SK-N-SH (cell line): ENCODE data around the gene UPK1A. TPM values are rescaled to one million over a fixed set of nuclear protein-coding genes. Genes with fewer than 3 reads are reported as not detected.

Experiments used
- CTCF ChIA-PET: fragments of 300-600, 350-600 bp; formaldehyde crosslinking; extraction: SDS; loops from one replicate; lab custom pipeline; 2021; lab: Yijun Ruan, JAX
- POLR2A ChIA-PET: fragments of 350-600 bp; sonication (Branson Sonifier 250); formaldehyde crosslinking; extraction: SDS; loops from one replicate; lab custom pipeline; 2020; ENCODE audit warnings: antibody characterized with exemption, inconsistent platforms; lab: Yijun Ruan, JAX
- DNase-seq: peaks from one replicate; pipeline ENCODE4 v3.0.0; 2012
- H2AFZ ChIP-seq: fragments of 200-600 bp; sonication (generic); 2 replicates; pipeline ENCODE4 v1.8.1; 2016; ENCODE audit warnings: antibody characterized with exemption, mild to moderate bottlenecking, low read depth
- H3F3A ChIP-seq: fragments of 200-600 bp; sonication (generic); replicated peaks from 2 replicates; pipeline ENCODE3; 2016; ENCODE audit warnings: antibody characterized with exemption, mild to moderate bottlenecking; ENCODE audit not compliant: insufficient read depth
- H3K27ac ChIP-seq, 2 experiments: fragments of 200-500 bp in 1 of 2; fragments of 200-600 bp in 1 of 2; sonication (Bioruptor generic) in 1 of 2; sonication (generic), shearing (Covaris generic) in 1 of 2; 2 replicates each; pipeline versions ENCODE4 v1.5.1 to v1.6.1; 2014 to 2016; ENCODE audit warnings: low read depth in 2 of 2, inconsistent platforms in 1 of 2, low read length in 1 of 2, mild to moderate bottlenecking in 1 of 2, mixed read lengths in 1 of 2
- H3K27me3 ChIP-seq: fragments of 200-600 bp; sonication (generic), shearing (Covaris generic); 2 replicates; pipeline ENCODE4 v1.6.1; 2016; ENCODE audit warnings: mixed run types; ENCODE audit not compliant: insufficient read depth
- H3K36me3 ChIP-seq, 2 experiments: fragments of 200-500 bp in 1 of 2; fragments of 200-600 bp in 1 of 2; sonication (Bioruptor generic) in 1 of 2; sonication (generic) in 1 of 2; replicated peaks in 1 of 2; 2 replicates each; pipeline versions ENCODE3 to v1.5.1; 2014 to 2016; ENCODE audit warnings: low read length in 1 of 2, mild to moderate bottlenecking in 1 of 2; ENCODE audit not compliant: insufficient read depth in 2 of 2, control insufficient read depth in 1 of 2
- H3K4me1 ChIP-seq, 2 experiments: fragments of 200-500 bp in 1 of 2; fragments of 200-600 bp in 1 of 2; sonication (Bioruptor generic) in 1 of 2; sonication (generic), shearing (Covaris generic) in 1 of 2; 2 replicates each; pipeline versions ENCODE4 v1.5.1 to v1.6.1; 2014 to 2016; ENCODE audit warnings: low read depth in 1 of 2, low read length in 1 of 2, mixed run types in 1 of 2; ENCODE audit not compliant: insufficient read depth in 2 of 2, control insufficient read depth in 1 of 2
- H3K4me2 ChIP-seq: fragments of 200-600 bp; sonication (generic), shearing (Covaris generic); 2 replicates; pipeline ENCODE4 v1.6.1; 2017; ENCODE audit warnings: mixed run types
- H3K4me3 ChIP-seq, 2 experiments: fragments of 200-500 bp in 1 of 2; fragments of 200-600 bp in 1 of 2; sonication (Bioruptor generic) in 1 of 2; sonication (generic), shearing (Covaris generic) in 1 of 2; 2 replicates each; pipeline versions ENCODE4 v1.5.1 to v1.8.1; 2014 to 2016; ENCODE audit warnings: low read depth in 2 of 2, inconsistent platforms in 1 of 2, low read length in 1 of 2, mild to moderate bottlenecking in 1 of 2, mixed read lengths in 1 of 2, moderate library complexity in 1 of 2
- H3K79me2 ChIP-seq: fragments of 200-600 bp; sonication (generic); 2 replicates; pipeline ENCODE4 v1.8.1; 2017; ENCODE audit warnings: mild to moderate bottlenecking; ENCODE audit not compliant: insufficient read depth
- H3K9ac ChIP-seq: fragments of 200-600 bp; sonication (generic); 2 replicates; pipeline ENCODE4 v1.6.1; 2017; ENCODE audit warnings: mixed run types
- H3K9me2 ChIP-seq: fragments of 200-600 bp; sonication (generic); 2 replicates; pipeline ENCODE4 v1.6.1; 2017; ENCODE audit warnings: mixed run types
- H3K9me3 ChIP-seq: fragments of 200-600 bp; sonication (generic); 2 replicates; pipeline ENCODE4 v1.6.1; 2017; ENCODE audit warnings: mixed run types, mild to moderate bottlenecking, moderate library complexity
- H4K20me1 ChIP-seq: fragments of 200-600 bp; sonication (generic); 2 replicates; pipeline ENCODE4 v1.6.1; 2017; ENCODE audit warnings: mild to moderate bottlenecking, mixed run types; ENCODE audit not compliant: insufficient read depth
- CHD2 ChIP-seq: fragments of 150-350 bp; IDR thresholded peaks from 2 replicates; pipeline ENCODE4 v1.6.1; 2018; ENCODE audit warnings: low read length; ENCODE audit not compliant: partially characterized antibody
- EP300 ChIP-seq, 2 experiments: IDR thresholded peaks; 2 replicates each; pipeline versions ENCODE4 v1.4.0 to v1.6.1; 2012; ENCODE audit warnings: borderline replicate concordance in 1 of 2, low read depth in 1 of 2, low read length in 1 of 2
- GABPA ChIP-seq: IDR thresholded peaks from 2 replicates; pipeline ENCODE4 v1.4.0; 2012; ENCODE audit warnings: low read depth, mild to moderate bottlenecking
- MEF2A ChIP-seq: IDR thresholded peaks from 2 replicates; pipeline ENCODE4 v1.4.0; 2012; ENCODE audit warnings: low read depth, borderline replicate concordance
- MXI1 ChIP-seq: IDR thresholded peaks from 2 replicates; pipeline ENCODE4 v1.6.1; 2012; ENCODE audit warnings: mild to moderate bottlenecking, low read depth, low read length, improper control_type of control experiment
- RAD21 ChIP-seq: IDR thresholded peaks from 2 replicates; pipeline ENCODE4 v1.6.1; 2012; ENCODE audit warnings: mild to moderate bottlenecking, low read length
- RCOR1 ChIP-seq: fragments of 150-350 bp; IDR thresholded peaks from 2 replicates; pipeline ENCODE4 v1.6.1; 2017; ENCODE audit warnings: antibody characterized with exemption, low read length
- REST ChIP-seq: IDR thresholded peaks from 2 replicates; pipeline ENCODE4 v1.6.1; 2012; ENCODE audit warnings: mild to moderate bottlenecking, low read depth, low read length, moderate library complexity
- SMC3 ChIP-seq: IDR thresholded peaks from 2 replicates; pipeline ENCODE4 v1.6.1; 2012; ENCODE audit warnings: low read depth, low read length, improper control_type of control experiment
- TAF1 ChIP-seq: IDR thresholded peaks from 2 replicates; pipeline ENCODE4 v1.6.1; 2012; ENCODE audit warnings: low read depth, mild to moderate bottlenecking, low read length, moderate library complexity, borderline replicate concordance
- YY1 ChIP-seq: IDR thresholded peaks from 2 replicates; pipeline ENCODE4 v1.4.0; 2012; ENCODE audit warnings: low read depth, mild to moderate bottlenecking
- WGBS: methylation state at CpG from one replicate; pipeline ENCODE4 v1.1.6; 2017; ENCODE audit warnings: low lambda C conversion rate; 5-methylcytosine and 5-hydroxymethylcytosine counted together
- polyA plus RNA-seq, 3 experiments: library from polyadenylated mRNA; depleted of rRNA; stranded (reverse); fragments of >200 nt; gene quantifications; 2 replicates each; pipeline ENCODE4 v1.2.3, GENCODE V29; 2012
- TF ChIP-seq, protein P1 (sequence below): fragments of 200-600 bp; sonication (generic); IDR thresholded peaks from 2 replicates; pipeline ENCODE4 v1.6.1; 2017; ENCODE audit warnings: antibody characterized with exemption, mild to moderate bottlenecking, moderate library complexity
- TF ChIP-seq, protein P2 (sequence below): IDR thresholded peaks from 2 replicates; pipeline ENCODE4 v1.4.0; 2012; ENCODE audit warnings: low read depth, borderline replicate concordance

The UPK1A gene
- polyA plus RNA-seq, 1 of the 3 experiments (the other 2 are of a cell fraction): 0.16 TPM

GRCh38 chr19:35716801-35717664 lies 50.7 kb downstream of the UPK1A start:
- CTCF ChIA-PET: interaction anchor here (1.1 to 1.8 kb wide), 3 partner anchors 12 to 24 kb away, joined by 3 to 14 read pairs (median 11); no protein-coding TSS in a partner anchor
- no peaks in the 10 kb centered on the region for H3K27me3 ChIP-seq
- no peaks in the 10 kb centered on the region for H3K9me2 ChIP-seq
- H3K36me3 ChIP-seq: peaks cover 6 to 18% of the 10 kb centered on the region in 2 experiments
- peak; percentile 98 for DNase-seq
- H3F3A ChIP-seq: peaks cover 6% of the 10 kb centered on the region
- peak overlapping the region; percentile 65 for H3K9ac ChIP-seq
- H3K4me1 ChIP-seq: peaks cover 5 to 24% of the 10 kb centered on the region in 2 experiments; a peak in 3 of 4 replicates
- peaks cover 28% of the 10 kb centered on the region for H3K79me2 ChIP-seq
- H3K27ac ChIP-seq: peak overlapping the region; percentile 62 to 95
- POLR2A ChIA-PET: no interaction called here
- peak overlapping the region; percentile 86 for H2AFZ ChIP-seq
- WGBS: under 1% methylated on average over 36 of the region's 77 CpGs
- H3K4me2 ChIP-seq: peak overlapping the region; percentile 97
- H3K9me3 ChIP-seq: no peaks in the 10 kb centered on the region
- peak overlapping the region; percentile 80 to 91 for H3K4me3 ChIP-seq
- H4K20me1 ChIP-seq: peaks cover 22% of the 10 kb centered on the region
- TF ChIP-seq MEF2A: no peak
- peak; percentile 74 for TF ChIP-seq RAD21
- TF ChIP-seq, protein P1, sequence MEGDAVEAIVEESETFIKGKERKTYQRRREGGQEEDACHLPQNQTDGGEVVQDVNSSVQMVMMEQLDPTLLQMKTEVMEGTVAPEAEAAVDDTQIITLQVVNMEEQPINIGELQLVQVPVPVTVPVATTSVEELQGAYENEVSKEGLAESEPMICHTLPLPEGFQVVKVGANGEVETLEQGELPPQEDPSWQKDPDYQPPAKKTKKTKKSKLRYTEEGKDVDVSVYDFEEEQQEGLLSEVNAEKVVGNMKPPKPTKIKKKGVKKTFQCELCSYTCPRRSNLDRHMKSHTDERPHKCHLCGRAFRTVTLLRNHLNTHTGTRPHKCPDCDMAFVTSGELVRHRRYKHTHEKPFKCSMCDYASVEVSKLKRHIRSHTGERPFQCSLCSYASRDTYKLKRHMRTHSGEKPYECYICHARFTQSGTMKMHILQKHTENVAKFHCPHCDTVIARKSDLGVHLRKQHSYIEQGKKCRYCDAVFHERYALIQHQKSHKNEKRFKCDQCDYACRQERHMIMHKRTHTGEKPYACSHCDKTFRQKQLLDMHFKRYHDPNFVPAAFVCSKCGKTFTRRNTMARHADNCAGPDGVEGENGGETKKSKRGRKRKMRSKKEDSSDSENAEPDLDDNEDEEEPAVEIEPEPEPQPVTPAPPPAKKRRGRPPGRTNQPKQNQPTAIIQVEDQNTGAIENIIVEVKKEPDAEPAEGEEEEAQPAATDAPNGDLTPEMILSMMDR: peak; percentile 98
- peak; percentile 78 for TF ChIP-seq SMC3
- TF ChIP-seq EP300 (IDR thresholded peaks at IDR 0.05; ENCODE audit: borderline replicate concordance in 1 of 2, low read depth in 1 of 2, low read length in 1 of 2): no peak
- TF ChIP-seq RCOR1: peak; percentile 14; the same call in 1 of the 2 replicates
- TF ChIP-seq MXI1: peak; percentile 75
- TF ChIP-seq GABPA: peak; percentile 73
- TF ChIP-seq TAF1: 0 out of 2 replicates have a peak, but pooled peaks have one; percentile 19
- peak; percentile 43; the same call in 1 of the 2 replicates for TF ChIP-seq REST
- TF ChIP-seq, protein P2, sequence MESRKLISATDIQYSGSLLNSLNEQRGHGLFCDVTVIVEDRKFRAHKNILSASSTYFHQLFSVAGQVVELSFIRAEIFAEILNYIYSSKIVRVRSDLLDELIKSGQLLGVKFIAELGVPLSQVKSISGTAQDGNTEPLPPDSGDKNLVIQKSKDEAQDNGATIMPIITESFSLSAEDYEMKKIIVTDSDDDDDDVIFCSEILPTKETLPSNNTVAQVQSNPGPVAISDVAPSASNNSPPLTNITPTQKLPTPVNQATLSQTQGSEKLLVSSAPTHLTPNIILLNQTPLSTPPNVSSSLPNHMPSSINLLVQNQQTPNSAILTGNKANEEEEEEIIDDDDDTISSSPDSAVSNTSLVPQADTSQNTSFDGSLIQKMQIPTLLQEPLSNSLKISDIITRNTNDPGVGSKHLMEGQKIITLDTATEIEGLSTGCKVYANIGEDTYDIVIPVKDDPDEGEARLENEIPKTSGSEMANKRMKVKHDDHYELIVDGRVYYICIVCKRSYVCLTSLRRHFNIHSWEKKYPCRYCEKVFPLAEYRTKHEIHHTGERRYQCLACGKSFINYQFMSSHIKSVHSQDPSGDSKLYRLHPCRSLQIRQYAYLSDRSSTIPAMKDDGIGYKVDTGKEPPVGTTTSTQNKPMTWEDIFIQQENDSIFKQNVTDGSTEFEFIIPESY: no peak
- peak; percentile 89 for TF ChIP-seq CHD2
- TF ChIP-seq YY1: peak; percentile 55
